ENCODE results near the gene KCNIP3. TPM values are rescaled to one million over a fixed set of nuclear protein-coding genes. Genes with fewer than 3 reads are reported as not detected.

KCNIP3 gene
- total and polyA plus RNA-seq, 9 of the 15 experiments (the other 6 are each of a cell fraction or from before 2014, with no cell fraction given): 0.04 TPM; not detected in 8

DNA sequence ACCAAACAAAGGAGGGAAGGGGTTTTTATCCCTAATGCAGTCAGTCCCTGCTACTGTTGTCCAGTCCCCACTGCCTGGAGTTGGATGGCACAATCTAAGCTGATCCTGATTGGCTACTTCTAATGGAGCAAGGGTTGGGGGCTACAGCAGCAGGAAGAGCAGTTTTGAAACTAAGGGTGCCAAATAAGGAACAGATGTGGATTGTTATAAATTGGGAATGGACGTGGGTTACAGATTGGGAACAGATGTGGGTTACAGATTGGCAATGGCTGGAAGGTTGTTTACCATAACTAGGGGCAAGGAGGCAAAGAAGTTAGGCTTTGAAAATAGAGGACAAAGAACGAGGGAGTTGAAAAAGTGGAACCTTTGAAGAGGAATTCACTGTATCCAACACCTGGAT lies 38.9 kb upstream of the KCNIP3 start (continued):
- TF ChIP-seq, protein P1, sequence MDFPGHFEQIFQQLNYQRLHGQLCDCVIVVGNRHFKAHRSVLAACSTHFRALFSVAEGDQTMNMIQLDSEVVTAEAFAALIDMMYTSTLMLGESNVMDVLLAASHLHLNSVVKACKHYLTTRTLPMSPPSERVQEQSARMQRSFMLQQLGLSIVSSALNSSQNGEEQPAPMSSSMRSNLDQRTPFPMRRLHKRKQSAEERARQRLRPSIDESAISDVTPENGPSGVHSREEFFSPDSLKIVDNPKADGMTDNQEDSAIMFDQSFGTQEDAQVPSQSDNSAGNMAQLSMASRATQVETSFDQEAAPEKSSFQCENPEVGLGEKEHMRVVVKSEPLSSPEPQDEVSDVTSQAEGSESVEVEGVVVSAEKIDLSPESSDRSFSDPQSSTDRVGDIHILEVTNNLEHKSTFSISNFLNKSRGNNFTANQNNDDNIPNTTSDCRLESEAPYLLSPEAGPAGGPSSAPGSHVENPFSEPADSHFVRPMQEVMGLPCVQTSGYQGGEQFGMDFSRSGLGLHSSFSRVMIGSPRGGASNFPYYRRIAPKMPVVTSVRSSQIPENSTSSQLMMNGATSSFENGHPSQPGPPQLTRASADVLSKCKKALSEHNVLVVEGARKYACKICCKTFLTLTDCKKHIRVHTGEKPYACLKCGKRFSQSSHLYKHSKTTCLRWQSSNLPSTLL (IDR thresholded peaks at IDR 0.05): no peak
- TF ChIP-seq MTA1 (IDR thresholded peaks at IDR 0.05; ENCODE audit: borderline replicate concordance): no peak
- TF ChIP-seq, protein P2, sequence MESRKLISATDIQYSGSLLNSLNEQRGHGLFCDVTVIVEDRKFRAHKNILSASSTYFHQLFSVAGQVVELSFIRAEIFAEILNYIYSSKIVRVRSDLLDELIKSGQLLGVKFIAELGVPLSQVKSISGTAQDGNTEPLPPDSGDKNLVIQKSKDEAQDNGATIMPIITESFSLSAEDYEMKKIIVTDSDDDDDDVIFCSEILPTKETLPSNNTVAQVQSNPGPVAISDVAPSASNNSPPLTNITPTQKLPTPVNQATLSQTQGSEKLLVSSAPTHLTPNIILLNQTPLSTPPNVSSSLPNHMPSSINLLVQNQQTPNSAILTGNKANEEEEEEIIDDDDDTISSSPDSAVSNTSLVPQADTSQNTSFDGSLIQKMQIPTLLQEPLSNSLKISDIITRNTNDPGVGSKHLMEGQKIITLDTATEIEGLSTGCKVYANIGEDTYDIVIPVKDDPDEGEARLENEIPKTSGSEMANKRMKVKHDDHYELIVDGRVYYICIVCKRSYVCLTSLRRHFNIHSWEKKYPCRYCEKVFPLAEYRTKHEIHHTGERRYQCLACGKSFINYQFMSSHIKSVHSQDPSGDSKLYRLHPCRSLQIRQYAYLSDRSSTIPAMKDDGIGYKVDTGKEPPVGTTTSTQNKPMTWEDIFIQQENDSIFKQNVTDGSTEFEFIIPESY (CRISPR knock-in tag; IDR thresholded peaks at IDR 0.05): no peak
- no peak for TF ChIP-seq CREB1 (IDR thresholded peaks at IDR 0.05)
- no peak for TF ChIP-seq CREB1 (CRISPR knock-in tag; IDR thresholded peaks at IDR 0.05)

All from K562 (cell line).